HL-60 (cell line): ENCODE measurements around the gene DELE1.

ENCODE experiments used
- GABPA ChIP-seq: IDR thresholded peaks from 2 replicates; pipeline ENCODE4 v1.6.1; 2012; ENCODE audit warnings: low read depth
- POLR2AphosphoS5 ChIP-seq: IDR thresholded peaks from 2 replicates; pipeline ENCODE4 v1.6.1; 2012; ENCODE audit warnings: low read depth
- TF ChIP-seq, protein P1 (sequence below): IDR thresholded peaks from one replicate; pipeline ENCODE4 v1.5.1; 2011; ENCODE audit warnings: low read length, control low read depth, inconsistent platforms; ENCODE audit not compliant: insufficient read depth
- TF ChIP-seq, protein P2 (sequence below): IDR thresholded peaks from 2 replicates; pipeline ENCODE4 v1.6.1; 2012; ENCODE audit warnings: low read depth; ENCODE audit not compliant: insufficient replicate concordance

DNA sequence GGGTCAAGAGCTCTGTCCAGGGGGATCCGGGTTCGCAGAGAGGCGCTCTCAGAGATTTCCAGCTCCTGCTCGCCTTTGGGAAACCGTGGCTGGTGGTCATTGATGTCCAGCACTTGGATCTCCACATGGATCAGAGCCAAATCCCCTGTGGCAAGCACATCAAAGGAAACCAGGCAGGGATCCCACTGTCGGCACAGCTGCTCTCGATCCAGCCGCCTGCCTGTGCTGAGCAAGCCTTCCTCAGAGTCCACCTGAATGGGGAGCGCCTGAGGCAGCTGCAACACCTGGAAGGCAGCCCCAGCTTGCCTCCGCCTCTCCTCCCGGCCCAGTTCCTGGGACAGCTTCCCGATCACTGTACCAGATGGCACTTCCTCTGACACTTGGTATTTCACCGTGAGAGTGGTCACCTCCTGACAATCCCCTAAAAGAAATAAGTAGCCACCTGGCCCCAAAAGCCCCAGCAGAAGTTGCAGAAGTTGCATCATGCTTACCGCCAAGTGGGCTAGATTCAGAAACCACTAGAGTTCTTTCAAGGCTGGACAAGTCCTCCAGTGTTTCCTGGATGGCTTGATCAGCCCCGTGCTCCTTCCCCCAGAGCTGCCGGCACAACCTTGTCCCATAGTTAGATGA, 33.8 kb downstream of the DELE1 start:
- TF ChIP-seq, protein P1, sequence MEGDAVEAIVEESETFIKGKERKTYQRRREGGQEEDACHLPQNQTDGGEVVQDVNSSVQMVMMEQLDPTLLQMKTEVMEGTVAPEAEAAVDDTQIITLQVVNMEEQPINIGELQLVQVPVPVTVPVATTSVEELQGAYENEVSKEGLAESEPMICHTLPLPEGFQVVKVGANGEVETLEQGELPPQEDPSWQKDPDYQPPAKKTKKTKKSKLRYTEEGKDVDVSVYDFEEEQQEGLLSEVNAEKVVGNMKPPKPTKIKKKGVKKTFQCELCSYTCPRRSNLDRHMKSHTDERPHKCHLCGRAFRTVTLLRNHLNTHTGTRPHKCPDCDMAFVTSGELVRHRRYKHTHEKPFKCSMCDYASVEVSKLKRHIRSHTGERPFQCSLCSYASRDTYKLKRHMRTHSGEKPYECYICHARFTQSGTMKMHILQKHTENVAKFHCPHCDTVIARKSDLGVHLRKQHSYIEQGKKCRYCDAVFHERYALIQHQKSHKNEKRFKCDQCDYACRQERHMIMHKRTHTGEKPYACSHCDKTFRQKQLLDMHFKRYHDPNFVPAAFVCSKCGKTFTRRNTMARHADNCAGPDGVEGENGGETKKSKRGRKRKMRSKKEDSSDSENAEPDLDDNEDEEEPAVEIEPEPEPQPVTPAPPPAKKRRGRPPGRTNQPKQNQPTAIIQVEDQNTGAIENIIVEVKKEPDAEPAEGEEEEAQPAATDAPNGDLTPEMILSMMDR = no peak
- TF ChIP-seq POLR2AphosphoS5 = no peak
- TF ChIP-seq, protein P2, sequence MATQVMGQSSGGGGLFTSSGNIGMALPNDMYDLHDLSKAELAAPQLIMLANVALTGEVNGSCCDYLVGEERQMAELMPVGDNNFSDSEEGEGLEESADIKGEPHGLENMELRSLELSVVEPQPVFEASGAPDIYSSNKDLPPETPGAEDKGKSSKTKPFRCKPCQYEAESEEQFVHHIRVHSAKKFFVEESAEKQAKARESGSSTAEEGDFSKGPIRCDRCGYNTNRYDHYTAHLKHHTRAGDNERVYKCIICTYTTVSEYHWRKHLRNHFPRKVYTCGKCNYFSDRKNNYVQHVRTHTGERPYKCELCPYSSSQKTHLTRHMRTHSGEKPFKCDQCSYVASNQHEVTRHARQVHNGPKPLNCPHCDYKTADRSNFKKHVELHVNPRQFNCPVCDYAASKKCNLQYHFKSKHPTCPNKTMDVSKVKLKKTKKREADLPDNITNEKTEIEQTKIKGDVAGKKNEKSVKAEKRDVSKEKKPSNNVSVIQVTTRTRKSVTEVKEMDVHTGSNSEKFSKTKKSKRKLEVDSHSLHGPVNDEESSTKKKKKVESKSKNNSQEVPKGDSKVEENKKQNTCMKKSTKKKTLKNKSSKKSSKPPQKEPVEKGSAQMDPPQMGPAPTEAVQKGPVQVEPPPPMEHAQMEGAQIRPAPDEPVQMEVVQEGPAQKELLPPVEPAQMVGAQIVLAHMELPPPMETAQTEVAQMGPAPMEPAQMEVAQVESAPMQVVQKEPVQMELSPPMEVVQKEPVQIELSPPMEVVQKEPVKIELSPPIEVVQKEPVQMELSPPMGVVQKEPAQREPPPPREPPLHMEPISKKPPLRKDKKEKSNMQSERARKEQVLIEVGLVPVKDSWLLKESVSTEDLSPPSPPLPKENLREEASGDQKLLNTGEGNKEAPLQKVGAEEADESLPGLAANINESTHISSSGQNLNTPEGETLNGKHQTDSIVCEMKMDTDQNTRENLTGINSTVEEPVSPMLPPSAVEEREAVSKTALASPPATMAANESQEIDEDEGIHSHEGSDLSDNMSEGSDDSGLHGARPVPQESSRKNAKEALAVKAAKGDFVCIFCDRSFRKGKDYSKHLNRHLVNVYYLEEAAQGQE = no peak
- TF ChIP-seq GABPA = no peak
